IMR-90 (cell line): Measurements from ENCODE around the gene PSD. TPM values are rescaled to one million over a fixed set of nuclear protein-coding genes. Genes with fewer than 3 reads are reported as not detected.

Experiments used
- ATAC-seq: fragments of 200-7000 bp; cut with Tn5 transposase; 2 replicates; pipeline ENCODE4 v1.9.1; 2020; ENCODE audit warnings: low read depth, mild to moderate bottlenecking, moderate library complexity
- BruUV-seq: library from RNA; stranded (reverse); fragments of 400-500 nt; replicated peaks from 2 replicates; lab custom pipeline; 2021; lab: Mats Ljungman, UMichigan
- CTCF ChIA-PET: fragments of 300-600 bp; formaldehyde crosslinking; extraction: SDS; loops from one replicate; lab custom pipeline; 2021; ENCODE audit warnings: antibody characterized with exemption; lab: Yijun Ruan, JAX
- POLR2A ChIA-PET: fragments of 300-600 bp; sonication (Branson Sonifier 250); formaldehyde crosslinking; loops from one replicate; lab custom pipeline; 2022; ENCODE audit warnings: antibody characterized with exemption; ENCODE audit not compliant: unreplicated experiment; lab: Charles Lee
- DNase-seq: peaks from one replicate; pipeline ENCODE4 v3.0.0; 2013
- H2AFZ ChIP-seq: replicated peaks from 2 replicates; pipeline ENCODE3; 2013; ENCODE audit warnings: low read length, mild to moderate bottlenecking; ENCODE audit not compliant: poor library complexity
- H2AK5ac ChIP-seq: 2 replicates; pipeline ENCODE4 v1.6.1; 2013; ENCODE audit warnings: low read depth, low read length, inconsistent platforms
- H2AK9ac ChIP-seq: replicated peaks from 2 replicates; pipeline ENCODE3; 2013; ENCODE audit warnings: mild to moderate bottlenecking, low read depth, low read length, moderate library complexity; ENCODE audit not compliant: poor library complexity
- H2BK120ac ChIP-seq: 2 replicates; pipeline ENCODE4 v1.6.1; 2013; ENCODE audit warnings: low read depth, low read length, inconsistent platforms
- H2BK15ac ChIP-seq: 3 replicates; pipeline ENCODE4 v1.6.1; 2013; ENCODE audit warnings: low read depth, low read length, inconsistent platforms
- H2BK20ac ChIP-seq: 2 replicates; pipeline ENCODE4 v1.6.1; 2013; ENCODE audit warnings: low read depth, mild to moderate bottlenecking, inconsistent platforms, low read length, moderate library complexity
- H2BK5ac ChIP-seq: 2 replicates; pipeline ENCODE4 v1.6.1; 2013; ENCODE audit warnings: mild to moderate bottlenecking, low read depth, low read length, inconsistent platforms; ENCODE audit not compliant: poor library complexity, severe bottlenecking
- H3K14ac ChIP-seq: replicated peaks from 2 replicates; pipeline ENCODE4 v1.6.1; 2013; ENCODE audit warnings: low read depth, low read length, inconsistent platforms
- H3K18ac ChIP-seq: 2 replicates; pipeline ENCODE4 v1.6.1; 2013; ENCODE audit warnings: low read depth, low read length, control low read depth
- H3K23ac ChIP-seq: 2 replicates; pipeline ENCODE4 v1.6.1; 2013; ENCODE audit warnings: low read depth, low read length, inconsistent platforms
- H3K27ac ChIP-seq: 2 replicates; pipeline ENCODE4 v1.5.1; 2013; ENCODE audit warnings: mild to moderate bottlenecking, control low read depth, low read length; ENCODE audit not compliant: insufficient read depth
- H3K27me3 ChIP-seq: 2 replicates; pipeline ENCODE4 v1.6.1; 2013; ENCODE audit warnings: low read length; ENCODE audit not compliant: control insufficient read depth, insufficient read depth
- H3K36me3 ChIP-seq: 2 replicates; pipeline ENCODE4 v1.6.1; 2013; ENCODE audit warnings: low read length, mixed read lengths; ENCODE audit not compliant: control insufficient read depth, insufficient read depth
- H3K4ac ChIP-seq: 2 replicates; pipeline ENCODE4 v1.6.1; 2013; ENCODE audit warnings: low read depth, low read length, inconsistent platforms
- H3K4me1 ChIP-seq: 2 replicates; pipeline ENCODE4 v1.6.1; 2013; ENCODE audit warnings: low read length, mixed read lengths; ENCODE audit not compliant: control insufficient read depth, insufficient read depth
- H3K4me2 ChIP-seq: 2 replicates; pipeline ENCODE4 v1.6.1; 2013; ENCODE audit warnings: low read depth, mild to moderate bottlenecking, control low read depth, low read length, moderate library complexity
- H3K4me3 ChIP-seq: 2 replicates; pipeline ENCODE4 v1.5.1; 2013; ENCODE audit warnings: low read depth, mild to moderate bottlenecking, control low read depth, low read length, moderate library complexity; ENCODE audit not compliant: insufficient read depth
- H3K56ac ChIP-seq: 2 replicates; pipeline ENCODE4 v1.6.1; 2013; ENCODE audit warnings: low read length, inconsistent platforms; ENCODE audit not compliant: insufficient read depth; ENCODE audit errors: extremely low read depth
- H3K79me1 ChIP-seq, 2 experiments: 2 replicates each; pipeline ENCODE4 v1.6.1; 2013; ENCODE audit warnings: low read length in 2 of 2, inconsistent platforms in 1 of 2, low read depth in 1 of 2
- H3K9ac ChIP-seq: 2 replicates; pipeline ENCODE4 v1.6.1; 2013; ENCODE audit warnings: low read depth, low read length, control low read depth
- H3K9me1 ChIP-seq: 2 replicates; pipeline ENCODE4 v1.6.1; 2013; ENCODE audit warnings: low read length, inconsistent platforms; ENCODE audit not compliant: insufficient read depth
- H3K9me3 ChIP-seq: 2 replicates; pipeline ENCODE4 v1.6.1; 2013; ENCODE audit warnings: low read length; ENCODE audit not compliant: control insufficient read depth, insufficient read depth
- H4K20me1 ChIP-seq: 2 replicates; pipeline ENCODE4 v1.6.1; 2013; ENCODE audit warnings: low read length, inconsistent platforms; ENCODE audit not compliant: insufficient read depth
- H4K5ac ChIP-seq: 2 replicates; pipeline ENCODE4 v1.6.1; 2013; ENCODE audit warnings: mild to moderate bottlenecking, low read depth, low read length, control low read depth
- H4K8ac ChIP-seq, 2 experiments: 2 replicates each; pipeline ENCODE4 v1.6.1; 2013; ENCODE audit warnings: low read depth in 2 of 2, low read length in 2 of 2, control low read depth in 1 of 2, inconsistent platforms in 1 of 2
- H4K91ac ChIP-seq: 2 replicates; pipeline ENCODE4 v1.6.1; 2013; ENCODE audit warnings: low read depth, low read length, inconsistent platforms; ENCODE audit not compliant: insufficient read depth
- CHD1 ChIP-seq: IDR thresholded peaks from 2 replicates; pipeline ENCODE4 v1.6.1; 2012; ENCODE audit warnings: low read depth, low read length, improper control_type of control experiment
- FOS ChIP-seq: fragments of 150-350 bp; IDR thresholded peaks from 2 replicates; pipeline ENCODE4 v1.6.1; 2016; ENCODE audit warnings: low read depth, low read length
- MAZ ChIP-seq: IDR thresholded peaks from 2 replicates; pipeline ENCODE4 v1.6.1; 2012; ENCODE audit warnings: low read depth, mild to moderate bottlenecking, low read length, improper control_type of control experiment, moderate library complexity, borderline replicate concordance
- MXI1 ChIP-seq: IDR thresholded peaks from 2 replicates; pipeline ENCODE4 v1.6.1; 2012; ENCODE audit warnings: low read depth, mild to moderate bottlenecking, low read length, moderate library complexity, borderline replicate concordance
- NFE2L2 ChIP-seq: fragments of 150-350 bp; IDR thresholded peaks from 2 replicates; pipeline ENCODE4 v1.6.1; 2016; ENCODE audit warnings: low read depth, mild to moderate bottlenecking, low read length
- POLR2A ChIP-seq: IDR thresholded peaks from 2 replicates; pipeline ENCODE4 v1.6.1; 2012; ENCODE audit warnings: mild to moderate bottlenecking, low read depth, low read length
- RAD21 ChIP-seq: IDR thresholded peaks from 2 replicates; pipeline ENCODE4 v1.6.1; 2012; ENCODE audit warnings: low read length, improper control_type of control experiment
- RCOR1 ChIP-seq: IDR thresholded peaks from 2 replicates; pipeline ENCODE4 v1.6.1; 2012; ENCODE audit warnings: mild to moderate bottlenecking, low read length, improper control_type of control experiment; ENCODE audit not compliant: insufficient replicate concordance
- RFX5 ChIP-seq: IDR thresholded peaks from 2 replicates; pipeline ENCODE4 v1.8.0; 2012; ENCODE audit warnings: low read depth, mild to moderate bottlenecking, low read length, moderate library complexity
- WGBS, 2 experiments: methylation state at CpG; one replicate each; pipeline versions ENCODE4 v1.1.5 to v1.1.7; 2013; ENCODE audit warnings: missing lambda C conversion rate in 2 of 2; ENCODE audit not compliant: insufficient read length in 1 of 2; ENCODE audit errors: extremely low coverage in 2 of 2; 5-methylcytosine and 5-hydroxymethylcytosine counted together
- dilution Hi-C: fragments of 300-500 bp; cut with HindIII; formaldehyde crosslinking; loops from one replicate; pipeline ENCODE4 v1.14.3; 2018; ENCODE audit warnings: low sequenced_read_pairs; ENCODE audit not compliant: unreplicated experiment
- in situ Hi-C: fragments of 300-500 bp; cut with MboI; formaldehyde crosslinking; loops from 3 replicates; pipeline ENCODE4 v1.14.3; 2019; ENCODE audit warnings: low sequenced_read_pairs, inconsistent platforms, mixed read lengths
- intact Hi-C: fragments of 100-400 bp; cut with micrococcal nuclease; formaldehyde crosslinking; loops from 2 replicates; pipeline ENCODE4 v1.10.0; 2022
- polyA plus RNA-seq, 3 experiments: library from polyadenylated mRNA; depleted of rRNA; stranded (reverse); fragments of >200 nt; gene quantifications; 2 replicates each; pipeline ENCODE4 v1.2.3, GENCODE V29; 2012; ENCODE audit warnings: low replicate concordance in 1 of 3
- total RNA-seq: library from RNA; depleted of rRNA; stranded (reverse); fragments of >200 nt; gene quantifications from 2 replicates; pipeline ENCODE4 v1.2.3, GENCODE V29; 2012
- TF ChIP-seq, protein P1 (sequence below): fragments of 150-350 bp; IDR thresholded peaks from 2 replicates; pipeline ENCODE4 v1.6.1; 2016; ENCODE audit warnings: low read depth, mild to moderate bottlenecking, low read length, moderate library complexity, borderline replicate concordance
- TF ChIP-seq, protein P2 (sequence below): fragments of 150-350 bp; IDR thresholded peaks from 2 replicates; pipeline ENCODE4 v1.6.1; 2017; ENCODE audit warnings: mild to moderate bottlenecking, antibody characterized with exemption, low read length, low read depth

Gene PSD
- total and polyA plus RNA-seq, 2 of the 4 experiments (the other 2 are of a cell fraction): 2.0 to 4.4 TPM

DNA sequence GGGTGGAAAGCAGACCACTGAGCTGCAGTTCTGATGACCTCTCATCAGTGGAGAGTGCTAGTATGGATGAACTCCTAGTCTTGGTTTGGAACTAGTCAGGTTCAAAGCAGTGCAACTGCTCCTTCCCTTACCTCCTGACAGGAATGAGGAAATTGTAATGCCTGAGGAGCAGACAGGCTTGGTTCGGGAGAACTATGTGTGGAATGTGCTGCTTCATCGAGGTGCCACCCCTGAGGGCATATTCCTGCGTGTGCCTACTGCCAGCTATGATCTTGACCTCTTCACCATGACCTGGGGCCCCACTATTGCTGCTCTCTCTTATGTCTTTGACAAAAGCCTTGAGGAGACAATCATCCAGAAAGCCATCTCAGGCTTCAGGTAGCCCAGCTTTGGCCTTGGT, 50.5 kb downstream of the PSD start:
- Histone ChIP-seq H2BK5ac (no peak overlapping the region), H2AK9ac (no peak overlapping the region), H3K9me3 (no peaks in the 10 kb centered on the region), H2BK20ac (no peak overlapping the region), H3K27ac (no peak overlapping the region), H3K9me1 (peaks cover 3% of the 10 kb centered on the region), H4K91ac (no peak overlapping the region), H3K9ac (no peak overlapping the region), H3K56ac (no peak overlapping the region), H4K5ac (no peak overlapping the region), H3K36me3 (peaks cover 73% of the 10 kb centered on the region), H3K4ac (no peak overlapping the region), H2AK5ac (no peak overlapping the region), H4K8ac (no peak overlapping the region), H3K4me2 (no peak overlapping the region), H3K27me3 (no peaks in the 10 kb centered on the region), H3K14ac (no peak overlapping the region), H2BK120ac (no peak overlapping the region), H3K4me1 (no peaks in the 10 kb centered on the region), H2AFZ (no peak overlapping the region), H4K20me1 (no peaks in the 10 kb centered on the region), H3K79me1 (peaks cover 10 to 15% of the 10 kb centered on the region in 2 experiments; a peak in 2 of 4 replicates), H2BK15ac (no peak overlapping the region), H3K4me3 (no peak overlapping the region), H3K23ac (no peak overlapping the region), H3K18ac (no peak overlapping the region)
- DNase-seq: no peak
- CTCF ChIA-PET: no interaction called here
- TF ChIP-seq RAD21 (no peak), RCOR1 (no peak), MXI1 (no peak), POLR2A (no peak), RFX5 (no peak), CHD1 (no peak), MAZ (no peak), NFE2L2 (no peak), FOS (no peak)
- TF ChIP-seq, protein P1, sequence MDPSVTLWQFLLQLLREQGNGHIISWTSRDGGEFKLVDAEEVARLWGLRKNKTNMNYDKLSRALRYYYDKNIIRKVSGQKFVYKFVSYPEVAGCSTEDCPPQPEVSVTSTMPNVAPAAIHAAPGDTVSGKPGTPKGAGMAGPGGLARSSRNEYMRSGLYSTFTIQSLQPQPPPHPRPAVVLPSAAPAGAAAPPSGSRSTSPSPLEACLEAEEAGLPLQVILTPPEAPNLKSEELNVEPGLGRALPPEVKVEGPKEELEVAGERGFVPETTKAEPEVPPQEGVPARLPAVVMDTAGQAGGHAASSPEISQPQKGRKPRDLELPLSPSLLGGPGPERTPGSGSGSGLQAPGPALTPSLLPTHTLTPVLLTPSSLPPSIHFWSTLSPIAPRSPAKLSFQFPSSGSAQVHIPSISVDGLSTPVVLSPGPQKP: no peak
- TF ChIP-seq, protein P2, sequence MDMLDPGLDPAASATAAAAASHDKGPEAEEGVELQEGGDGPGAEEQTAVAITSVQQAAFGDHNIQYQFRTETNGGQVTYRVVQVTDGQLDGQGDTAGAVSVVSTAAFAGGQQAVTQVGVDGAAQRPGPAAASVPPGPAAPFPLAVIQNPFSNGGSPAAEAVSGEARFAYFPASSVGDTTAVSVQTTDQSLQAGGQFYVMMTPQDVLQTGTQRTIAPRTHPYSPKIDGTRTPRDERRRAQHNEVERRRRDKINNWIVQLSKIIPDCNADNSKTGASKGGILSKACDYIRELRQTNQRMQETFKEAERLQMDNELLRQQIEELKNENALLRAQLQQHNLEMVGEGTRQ: no peak
- dilution Hi-C loops: no loop called here
- POLR2A ChIA-PET: no interaction called here
- intact Hi-C loops: no loop called here
- no TSS peak for BruUV-seq
- in situ Hi-C loops: no loop called here
- peak; percentile 37 for ATAC-seq
- 100% methylated on average over 1 of the region's 3 CpGs; no CpG with 5 or more reads in 1 of the 2 experiments for WGBS, 2 experiments
